Posterior cingulate gyrus (tissue), 11 donors: Measurements from ENCODE around the gene CACNA2D3.

Experiments used
- DNase-seq, 10 donors: peaks; one replicate each; pipeline versions ENCODE4 v3.0.0 to v3.0.0-alpha.2; 2020 to 2021; ENCODE audit warnings: mixed read lengths in 3 of 10
- intact Hi-C: fragments of 100-400 bp; cut with DNase I; formaldehyde crosslinking; loops from one replicate; pipeline ENCODE4 v1.15.1; 2023

Gene CACNA2D3

DNA sequence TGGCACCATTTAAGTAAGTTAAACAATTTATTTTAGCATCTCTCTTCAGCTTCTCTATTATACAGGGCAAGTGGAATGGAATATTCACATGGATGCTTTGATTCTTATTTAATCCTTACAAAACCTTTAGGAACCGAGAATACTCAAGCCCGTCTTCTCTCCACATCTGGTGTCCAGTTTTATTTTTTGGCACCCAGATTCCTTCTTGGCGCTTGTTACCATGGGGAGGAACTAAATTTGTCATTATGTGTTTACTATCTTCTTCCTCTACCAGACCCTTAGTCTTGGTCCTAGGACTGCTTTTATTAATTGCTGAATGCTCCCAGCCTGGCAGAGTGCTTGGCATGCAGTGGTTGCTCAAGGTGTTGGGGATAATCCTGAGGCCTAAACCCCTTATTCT, 138.8 kb downstream of the CACNA2D3 start:
- no peak for DNase-seq
- intact Hi-C loops, result no loop called here

DNA sequence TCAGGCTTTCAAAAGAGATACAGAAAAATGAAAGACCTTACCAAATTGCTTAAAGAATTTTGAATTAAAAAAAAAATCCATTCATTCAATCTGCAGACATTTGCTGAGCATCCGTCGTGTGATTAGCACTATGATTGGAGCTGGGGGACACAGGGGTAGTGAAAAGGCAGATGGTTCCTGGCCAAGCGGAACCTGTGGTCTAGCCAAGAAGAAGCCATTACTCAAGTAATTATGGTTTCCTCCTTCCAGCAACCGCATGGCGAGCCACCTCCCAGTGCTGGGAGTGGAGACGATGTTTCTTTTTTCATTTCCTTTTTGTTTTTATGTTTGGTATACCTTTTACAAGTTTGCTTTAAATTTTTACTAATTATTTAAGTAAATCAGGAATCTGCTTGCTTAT, 140.2 kb downstream of the CACNA2D3 start:
- intact Hi-C loops, result no loop called here
- DNase-seq, result no peak

DNA sequence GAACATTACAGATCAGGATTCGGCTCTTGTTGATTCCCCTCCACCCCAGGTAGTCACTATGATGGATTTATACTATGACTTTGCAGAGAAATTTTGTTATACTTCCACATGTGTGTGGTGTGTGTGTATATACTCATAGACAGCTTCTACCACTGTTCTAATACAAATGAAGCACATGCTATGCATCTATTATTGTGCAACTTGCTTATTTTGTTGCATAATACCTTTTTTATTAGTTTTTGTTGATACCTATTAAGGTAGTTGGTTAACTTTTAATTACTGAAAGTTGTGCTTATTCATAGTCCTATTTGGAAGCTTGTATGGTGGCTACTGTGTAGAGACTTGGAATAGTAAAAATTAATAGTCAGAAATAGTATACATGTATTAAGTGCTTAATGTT, 140.6 kb downstream of the CACNA2D3 start:
- intact Hi-C loops, result no loop called here
- no peak for DNase-seq

DNA sequence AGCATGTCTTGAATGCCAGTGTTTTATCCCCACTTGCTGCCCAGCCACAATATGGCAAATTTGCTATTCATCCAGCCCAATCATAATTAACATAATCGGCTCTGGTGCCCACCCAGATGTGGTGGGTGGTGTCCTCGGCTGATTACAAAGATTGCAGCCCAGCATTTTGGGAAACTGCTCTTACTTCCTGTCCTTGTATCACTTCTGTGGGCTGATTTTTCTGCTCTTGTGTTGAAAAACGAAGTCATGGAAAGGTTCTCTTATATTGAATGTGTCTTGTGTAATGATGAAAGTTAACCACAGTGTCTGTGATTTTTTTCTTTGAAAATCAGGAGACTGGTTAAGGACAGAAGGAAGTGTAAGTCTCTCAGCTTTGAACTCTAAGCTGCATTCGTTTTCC, 141.7 kb downstream of the CACNA2D3 start:
- intact Hi-C loops, result no loop called here
- DNase-seq, result no peak

DNA sequence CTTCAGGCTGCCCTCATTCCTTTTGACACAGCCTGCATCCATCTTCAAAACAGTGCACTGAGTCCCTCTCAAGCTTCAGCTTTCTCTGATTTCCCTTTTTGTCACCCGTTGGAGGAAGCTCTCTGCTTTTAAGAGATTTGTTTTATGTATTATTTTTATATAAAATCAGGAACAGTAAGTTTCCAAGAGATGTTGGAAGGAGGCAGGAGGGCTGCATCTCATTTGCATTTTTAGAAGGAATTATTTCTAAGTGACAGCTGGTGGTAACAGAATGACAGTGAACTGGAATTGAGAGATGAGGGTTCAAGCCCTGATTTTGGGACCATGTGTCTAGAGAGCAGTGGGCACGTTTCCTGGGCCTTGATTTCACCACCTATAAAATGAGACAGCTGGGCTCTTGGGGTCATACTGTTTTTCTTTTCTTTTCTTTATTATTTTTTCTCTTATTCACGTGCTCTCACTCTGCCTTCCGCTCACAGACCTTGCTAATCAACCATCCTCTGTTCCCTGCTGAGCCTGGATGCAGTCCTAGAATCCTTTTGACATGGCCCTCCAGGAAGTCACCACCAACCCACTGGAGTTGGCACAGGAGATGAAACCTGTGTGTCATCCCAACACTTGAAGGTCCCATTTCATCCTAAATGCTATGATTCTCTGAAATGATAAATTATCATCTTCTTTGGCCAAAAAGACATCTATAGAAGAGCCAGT, 148.6 kb downstream of the CACNA2D3 start:
- intact Hi-C loops, result no loop called here
- peak in 1 of 10 donors; percentile 24 for DNase-seq

DNA sequence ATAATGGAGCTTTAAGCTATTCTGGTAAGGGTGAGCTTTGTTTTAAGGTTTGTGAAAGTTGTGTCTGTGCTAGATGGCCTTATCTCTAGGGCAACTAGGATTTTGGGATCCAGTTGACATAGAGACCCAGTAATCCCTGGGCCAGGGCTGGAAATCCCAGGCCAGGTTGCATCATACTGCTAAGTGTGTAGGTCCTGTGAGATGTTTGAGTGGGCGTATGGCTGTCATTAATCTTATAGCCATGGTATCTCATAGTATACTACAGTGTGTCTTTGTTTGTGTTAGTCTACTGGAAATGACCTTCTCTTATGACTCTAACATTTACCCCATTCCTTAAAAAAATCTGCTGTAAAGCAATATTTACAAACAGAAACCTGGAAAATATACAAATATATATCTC, 151.4 kb downstream of the CACNA2D3 start:
- intact Hi-C loops, result no loop called here
- peak in 1 of 10 donors; percentile 32 for DNase-seq

DNA sequence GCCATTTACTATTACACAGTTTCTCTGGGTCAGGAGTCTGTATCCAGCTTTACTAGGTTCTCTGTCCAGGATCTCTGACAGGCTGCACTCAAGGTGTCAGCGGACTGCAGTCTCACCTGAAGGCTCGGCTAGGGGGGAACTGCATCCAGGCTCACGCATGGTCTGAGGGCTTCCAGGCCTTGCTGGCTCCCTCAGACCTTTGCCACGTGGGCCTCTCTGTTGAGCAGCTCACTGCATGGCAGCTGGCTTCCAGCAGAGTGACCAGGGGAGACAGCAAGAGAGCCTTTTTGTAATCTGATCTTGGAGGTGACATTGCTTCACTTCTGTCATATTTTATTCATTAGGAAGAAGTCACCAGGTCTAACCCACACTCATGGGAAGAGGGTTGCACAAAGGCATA, 152.3 kb downstream of the CACNA2D3 start:
- DNase-seq, result peak in 1 of 10 donors; percentile 53
- intact Hi-C loops, result no loop called here

DNA sequence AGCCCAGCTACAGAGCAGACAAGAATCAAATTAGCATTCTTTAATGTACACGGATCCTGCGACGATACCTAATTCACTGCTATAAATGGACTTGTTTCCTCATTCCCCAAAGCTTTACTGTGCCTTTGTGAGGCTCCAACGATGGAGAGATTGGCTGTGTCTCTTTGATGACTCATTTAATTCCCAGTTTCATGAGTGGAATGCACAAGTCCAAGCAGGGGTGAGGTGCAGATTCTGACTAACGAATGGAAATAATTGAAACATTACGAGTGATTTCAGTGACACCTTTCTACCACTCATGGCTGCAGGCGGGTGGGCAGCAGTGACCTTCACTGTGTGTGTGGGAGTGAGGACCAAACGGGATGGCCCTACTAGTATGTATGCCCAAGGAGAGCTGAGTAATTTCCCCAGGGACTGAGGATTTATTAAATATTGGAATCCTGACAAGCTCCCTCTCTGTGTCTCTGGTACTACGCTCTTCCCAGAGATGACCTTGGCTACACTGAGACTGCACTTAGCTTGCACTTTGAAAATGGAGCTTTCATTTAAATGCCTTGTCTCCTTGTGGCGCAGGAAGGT, 156.7 kb downstream of the CACNA2D3 start:
- intact Hi-C loops, result no loop called here
- DNase-seq, result peak in 1 of 10 donors; percentile 12

DNA sequence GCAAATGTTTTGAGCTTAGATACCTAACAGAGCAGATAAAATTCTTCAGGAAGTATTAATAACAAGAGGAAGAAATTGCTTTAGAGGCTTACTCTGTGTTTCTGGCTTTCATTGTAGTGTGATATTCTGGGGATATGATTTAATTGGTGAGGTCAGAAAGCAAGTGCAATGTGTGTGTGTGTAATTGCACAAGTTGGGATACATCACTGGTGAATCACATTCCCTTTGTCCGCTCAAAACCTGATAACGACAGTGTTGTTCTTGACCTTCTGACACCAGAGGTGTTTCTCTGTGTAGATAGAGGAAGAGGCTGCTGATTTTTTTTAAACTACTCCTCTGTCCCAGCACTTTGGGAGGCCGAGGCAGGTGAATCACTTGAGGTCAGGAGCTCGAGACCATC, 161.1 kb downstream of the CACNA2D3 start:
- no peak for DNase-seq
- intact Hi-C loops, result no loop called here

DNA sequence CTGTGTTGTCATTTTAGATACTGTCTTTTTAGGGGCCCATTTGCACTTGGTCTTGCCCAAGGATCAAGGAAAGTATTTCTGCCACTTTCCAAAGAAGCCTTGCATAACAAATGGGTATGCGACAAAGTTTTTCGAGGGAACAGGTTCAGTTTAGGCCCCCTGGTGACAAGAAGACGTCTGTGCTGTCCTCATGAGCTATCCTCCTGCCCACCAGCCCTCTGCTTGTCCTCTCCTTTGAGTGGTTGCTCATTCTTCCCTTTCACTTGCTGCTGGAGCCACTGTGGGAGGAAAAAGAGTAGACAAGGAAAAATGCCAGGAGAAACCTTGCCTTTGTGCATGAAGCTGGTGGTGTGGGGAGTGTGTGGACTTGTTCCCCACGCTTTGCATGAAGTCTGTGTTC, 171.9 kb downstream of the CACNA2D3 start:
- peak in 1 of 10 donors; percentile 59 for DNase-seq
- intact Hi-C loops, result no loop called here

DNA sequence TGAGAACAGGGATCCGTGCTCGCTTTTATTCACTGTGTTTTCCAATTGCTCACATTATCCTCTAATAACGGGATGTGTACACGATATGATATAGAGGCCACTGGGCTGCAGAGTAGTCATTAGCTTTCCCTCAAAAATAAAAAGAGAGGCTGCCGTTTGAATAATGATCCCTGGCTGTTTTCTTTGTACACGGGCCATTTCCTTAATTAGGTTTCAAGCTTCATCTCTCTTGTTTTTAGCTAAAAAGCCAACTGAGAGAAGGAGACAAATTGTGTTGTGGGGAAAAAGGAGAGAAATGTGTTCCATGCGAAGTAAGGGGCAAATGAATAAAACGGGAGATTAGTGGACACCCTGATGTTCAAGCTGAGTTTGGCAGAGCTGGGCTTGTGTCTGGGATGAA, 174.2 kb downstream of the CACNA2D3 start:
- intact Hi-C loops, result no loop called here

DNA sequence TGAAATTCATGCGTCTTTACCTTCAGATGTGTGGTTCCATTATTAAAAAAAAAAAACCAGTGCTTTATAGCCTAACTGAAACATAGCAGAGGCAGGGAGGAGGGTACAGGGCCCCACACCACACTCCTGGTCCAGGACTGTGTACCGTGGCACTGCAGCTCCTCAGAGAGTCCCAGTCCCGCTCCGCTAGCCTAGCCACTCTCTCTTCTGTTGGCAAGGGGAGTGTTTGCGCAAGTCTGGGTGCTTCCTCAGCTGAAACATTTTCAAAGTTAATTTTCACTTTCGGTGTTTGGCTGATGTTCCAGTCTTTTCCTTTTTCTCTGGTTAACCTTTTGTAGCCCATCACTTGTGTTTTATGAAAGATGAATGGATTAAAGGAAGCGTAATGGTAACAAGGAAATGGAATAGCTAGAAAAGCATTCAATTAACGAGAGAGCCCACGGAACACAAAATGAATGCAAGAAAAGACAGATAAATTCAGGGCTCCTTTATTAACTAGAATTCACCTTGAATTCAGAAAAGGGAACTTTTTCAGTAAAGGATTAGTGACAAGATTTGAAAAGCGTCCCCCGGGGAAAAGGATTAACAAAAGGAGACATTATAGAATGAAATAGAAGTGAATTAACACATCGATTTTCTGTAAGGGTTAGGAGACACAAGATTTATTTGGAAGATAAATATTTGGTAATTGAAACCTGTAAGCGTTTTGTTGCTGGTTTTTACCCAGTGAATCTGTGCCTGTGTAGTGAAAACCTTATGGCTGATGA, 177.0 kb downstream of the CACNA2D3 start:
- intact Hi-C loops, result no loop called here
- DNase-seq, result no peak

More for the DNA sequence above, 174.2 kb downstream of the CACNA2D3 start:
- no peak for DNase-seq

DNA sequence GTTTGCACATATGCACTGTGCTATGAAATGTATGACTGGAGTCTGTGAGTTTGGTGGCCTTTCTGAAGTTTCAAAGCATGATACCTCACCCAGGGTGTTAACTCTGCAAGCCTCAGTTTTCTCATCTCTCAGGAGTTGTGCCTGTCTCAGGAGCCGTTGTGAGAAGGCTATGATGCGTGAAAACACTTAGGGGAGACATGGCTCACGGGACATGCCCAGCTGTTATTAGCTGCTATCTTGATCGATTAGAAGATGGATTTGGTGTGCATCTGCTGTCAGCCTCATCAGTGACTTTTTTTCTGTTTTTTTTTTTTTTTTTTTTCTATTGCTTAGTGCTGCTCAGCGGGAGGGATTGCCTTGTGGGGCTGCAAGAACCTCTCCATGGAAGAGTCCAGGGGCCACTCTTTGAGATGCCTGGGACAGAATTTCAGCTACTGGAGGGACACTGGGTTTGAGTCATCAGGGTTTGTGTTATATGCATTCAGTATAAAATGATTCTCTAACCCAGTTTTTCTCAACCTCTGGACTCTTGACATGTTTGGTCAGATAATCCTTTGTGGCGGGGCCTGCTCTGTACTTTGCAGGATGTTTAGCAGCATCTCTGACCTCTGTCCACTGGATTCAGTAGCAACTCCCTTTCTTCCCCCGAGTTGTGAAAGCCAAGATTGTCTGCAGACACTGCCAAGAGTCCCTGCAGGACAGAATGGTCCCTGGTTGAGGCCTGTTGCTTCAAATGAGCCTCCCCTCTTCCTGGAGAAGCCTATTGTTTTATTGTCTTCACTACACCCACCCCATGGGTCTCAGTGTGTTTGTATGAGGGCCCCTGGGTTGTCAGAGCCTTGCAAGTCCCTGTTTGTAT, 181.4 kb downstream of the CACNA2D3 start:
- DNase-seq, result no peak
- intact Hi-C loops, result no loop called here

DNA sequence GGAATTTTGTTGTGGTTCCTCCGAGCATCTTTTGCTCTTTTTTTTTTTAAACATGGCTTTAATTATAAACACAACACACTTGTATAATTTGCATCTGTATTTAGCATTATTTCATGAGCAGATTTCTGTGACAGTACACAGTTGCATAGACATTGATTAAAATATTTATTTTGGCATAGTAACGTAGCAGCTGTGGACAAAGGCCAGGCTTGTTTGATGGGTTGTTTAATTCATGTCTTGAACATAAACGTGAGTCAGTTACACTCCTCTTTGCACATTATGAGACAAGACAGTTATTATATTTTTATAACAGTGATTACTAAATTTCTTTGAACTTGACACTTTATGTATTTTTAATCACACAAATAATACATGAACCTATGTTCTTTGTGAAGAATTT, 182.5 kb downstream of the CACNA2D3 start:
- intact Hi-C loops, result no loop called here
- no peak for DNase-seq

DNA sequence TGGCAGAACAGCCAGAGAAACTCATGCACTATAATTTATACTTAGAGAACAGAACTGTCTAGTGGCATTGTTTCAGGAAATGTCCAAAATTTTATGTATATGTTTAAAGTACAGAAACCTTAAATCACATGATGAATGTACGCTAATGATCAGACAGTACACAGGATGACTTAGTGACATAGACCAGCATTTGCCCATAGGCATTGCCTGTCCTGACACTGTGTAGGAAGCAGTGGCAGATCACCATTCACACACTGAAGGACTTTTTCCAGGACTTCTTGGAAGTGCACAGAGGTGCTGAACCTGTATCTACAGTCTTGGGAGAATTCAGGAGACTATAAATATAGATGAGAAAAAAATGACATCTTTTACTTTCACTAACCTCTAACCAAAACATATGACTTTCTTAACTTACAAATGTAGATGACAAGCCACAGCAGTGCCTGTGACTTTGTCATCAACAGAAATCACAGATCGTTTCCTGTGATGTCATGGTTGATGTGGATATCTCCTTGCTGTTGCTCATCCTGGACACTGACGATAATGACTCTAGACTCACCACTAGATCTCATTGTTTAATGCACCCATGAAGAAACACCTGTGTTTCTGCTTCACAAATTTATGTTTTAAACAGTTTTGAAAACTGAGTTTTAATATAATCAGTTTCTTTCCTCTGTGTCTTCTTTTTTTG, 183.2 kb downstream of the CACNA2D3 start:
- DNase-seq, result no peak

DNA sequence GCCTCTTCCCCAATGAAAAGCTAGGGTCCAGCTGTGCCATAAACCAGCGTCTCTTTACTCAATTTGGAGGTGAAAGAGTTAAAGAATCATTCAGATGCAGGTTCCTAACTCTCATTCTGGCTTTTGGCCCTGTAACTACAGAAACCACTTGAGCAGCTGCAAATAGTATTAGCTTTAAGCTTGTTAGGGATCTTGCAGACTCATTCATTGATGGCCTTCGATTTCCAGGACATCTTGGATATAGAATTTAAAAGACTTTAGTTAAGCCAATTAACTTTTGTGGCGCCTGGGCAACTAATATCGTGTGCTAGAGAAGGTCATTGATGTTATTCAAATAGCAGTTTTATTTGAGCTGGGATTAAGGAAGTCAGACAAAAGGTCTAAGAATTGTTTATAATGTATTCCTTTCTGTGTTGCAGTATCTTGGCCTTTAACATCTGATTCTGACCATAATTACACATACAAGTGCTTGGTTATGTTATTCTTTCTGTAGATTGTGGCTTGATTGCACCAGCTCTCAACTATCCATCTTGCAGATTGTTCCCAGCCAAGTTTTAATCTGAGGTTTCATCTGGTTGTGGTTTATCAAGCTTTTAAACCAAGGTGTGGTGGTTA, 185.3 kb downstream of the CACNA2D3 start:
- no peak for DNase-seq
- intact Hi-C loops, result no loop called here

More for the DNA sequence above, 183.2 kb downstream of the CACNA2D3 start:
- intact Hi-C loops, result no loop called here

DNA sequence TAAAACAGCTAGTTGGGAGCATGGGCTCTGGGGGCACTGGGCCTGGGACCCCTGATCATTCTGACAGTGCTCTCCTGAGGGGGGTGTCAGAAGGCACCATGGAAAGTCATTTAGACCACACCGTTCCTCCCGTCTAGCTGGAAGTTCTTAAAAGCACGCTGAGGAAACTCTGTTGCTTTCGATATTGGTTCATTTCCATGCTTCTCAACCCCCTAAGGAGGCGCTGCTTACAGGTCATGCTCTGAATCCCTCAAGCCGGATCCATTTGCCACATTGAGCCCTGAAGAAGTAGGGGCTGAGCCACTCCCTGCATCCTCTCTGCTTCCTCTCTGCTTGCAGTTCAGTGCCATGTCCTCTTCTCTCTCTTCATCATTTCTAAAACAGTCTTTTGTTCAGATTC, 187.2 kb downstream of the CACNA2D3 start:
- DNase-seq, result no peak
- intact Hi-C loops, result no loop called here

DNA sequence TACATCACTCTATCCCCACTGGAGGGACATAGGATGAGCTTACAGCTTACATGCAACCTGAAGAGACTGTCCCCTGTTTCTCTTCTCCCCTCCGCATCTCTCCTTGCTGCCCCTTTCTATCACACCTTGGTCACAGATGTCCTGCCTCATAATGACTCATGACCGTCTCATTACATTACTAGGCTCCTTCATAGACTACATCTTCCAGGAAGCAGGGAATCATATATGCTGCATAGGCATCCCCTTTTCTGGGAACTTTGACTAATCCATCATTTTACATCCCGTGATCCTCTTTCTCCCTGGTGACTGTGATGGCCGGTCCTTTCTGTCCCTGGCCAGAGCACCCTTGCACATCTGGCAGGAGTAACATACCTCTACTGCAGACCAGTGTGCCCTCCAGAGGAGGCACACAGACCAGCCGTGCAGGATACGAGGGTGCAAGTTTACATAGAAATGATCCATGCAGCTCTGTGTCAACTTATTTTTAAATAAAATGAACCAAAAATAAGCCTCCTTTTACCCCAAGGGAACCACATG, 188.9 kb downstream of the CACNA2D3 start:
- intact Hi-C loops, result no loop called here
- no peak for DNase-seq

DNA sequence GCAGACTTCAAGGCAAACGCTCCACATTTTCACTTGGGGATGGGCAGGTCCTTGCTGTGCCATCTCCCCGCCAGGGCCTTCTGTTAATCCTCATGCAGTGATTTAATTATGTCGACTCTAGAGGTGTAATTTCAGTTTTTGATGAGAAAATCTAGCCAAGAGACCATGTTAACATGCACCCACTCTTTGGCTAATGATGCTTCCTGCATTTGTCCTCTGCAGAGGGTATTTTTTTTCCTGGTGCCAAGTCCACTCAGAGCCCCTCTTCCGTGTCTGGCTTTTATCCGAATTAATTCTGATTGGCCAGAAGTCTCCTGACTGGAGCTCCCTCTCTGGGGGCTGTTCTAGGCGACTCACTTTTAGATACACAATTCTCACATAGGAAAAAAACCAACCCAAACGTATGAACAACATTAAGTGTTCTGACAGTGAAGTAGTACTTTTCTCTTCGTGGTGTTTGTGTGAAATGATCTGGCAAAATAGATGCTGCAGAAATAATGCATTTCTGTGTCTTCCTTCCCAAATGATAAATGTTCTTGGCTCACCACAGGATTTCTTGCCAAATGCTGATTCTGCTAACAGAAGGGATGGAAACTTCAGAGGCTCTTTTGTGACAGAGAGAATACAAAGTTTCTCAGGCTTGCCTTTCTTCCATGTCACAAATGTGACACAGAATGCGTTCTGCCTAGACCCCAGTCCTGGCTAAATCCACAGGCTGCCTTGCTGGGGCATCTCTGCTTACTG, 190.0 kb downstream of the CACNA2D3 start:
- DNase-seq, result no peak
- intact Hi-C loops, result no loop called here
